ENCODE measurements around the gene ARHGEF3. TPM values are rescaled to one million over a fixed set of nuclear protein-coding genes. Genes with fewer than 3 reads are reported as not detected.
"Not testable (repeated sequence)": the region's sequence is repeated elsewhere in the genome, so short reads cannot be mapped to it uniquely, and the experiment has no call there.

The ARHGEF3 gene
- total RNA-seq, 1 donor from 2014 or later = 9.9 TPM

- DNase-seq (ENCODE audit: low spot score) = no peak
Measured at GRCh38 chr3:56737006-56737405, 64.7 kb downstream of the ARHGEF3 start.

- no peak for DNase-seq (ENCODE audit: low spot score)
Measured at GRCh38 chr3:56732109-56732508, 69.6 kb downstream of the ARHGEF3 start.

DNA sequence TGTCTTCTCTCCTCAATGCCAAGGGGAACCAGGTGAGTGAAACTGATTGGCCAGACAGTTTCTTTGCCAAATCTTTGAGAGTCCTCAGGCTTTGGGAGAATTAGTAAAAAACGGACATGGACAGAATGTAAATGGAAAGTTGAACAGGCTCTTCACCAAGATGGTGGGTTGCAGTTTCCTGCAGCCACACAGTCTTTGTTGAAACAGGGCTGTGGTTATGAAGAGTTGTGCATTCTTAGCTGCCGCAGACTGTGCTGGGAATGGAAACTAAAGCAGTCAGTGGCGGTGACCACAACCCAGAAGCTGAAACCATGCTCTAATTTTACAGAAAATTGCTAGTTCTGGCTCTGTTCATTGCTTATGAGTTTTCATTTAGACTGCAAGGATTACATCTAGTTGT lies 76.6 kb downstream of the ARHGEF3 start:
- DNase-seq (ENCODE audit: low spot score) = no peak

GRCh38 chr3:56724676-56725075 lies 77.1 kb downstream of the ARHGEF3 start:
- no peak for DNase-seq (ENCODE audit: low spot score)

GRCh38 chr3:56720849-56721248 lies 80.9 kb downstream of the ARHGEF3 start:
- no peak for DNase-seq (ENCODE audit: low spot score)

DNA sequence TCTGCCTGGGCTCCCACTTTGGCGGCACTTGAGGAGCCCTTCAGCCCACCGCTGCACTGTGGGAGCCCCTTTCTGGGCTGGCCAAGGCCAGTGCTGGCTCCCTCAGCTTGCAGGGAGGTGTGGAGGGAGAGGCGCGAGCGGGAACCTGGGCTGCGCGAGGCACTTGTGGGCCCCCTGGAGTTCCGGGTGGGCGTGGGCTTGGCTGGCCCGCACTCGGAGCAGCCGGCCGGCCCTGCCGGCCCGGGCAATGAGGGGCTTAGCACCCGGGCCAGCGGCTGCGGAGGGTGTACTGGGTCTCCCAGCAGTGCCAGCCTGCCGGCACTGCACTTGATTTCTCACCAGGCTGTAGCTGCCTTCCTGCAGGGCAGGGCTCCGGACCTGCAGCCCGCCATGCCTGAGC lies 82.9 kb downstream of the ARHGEF3 start:
- not testable (repeated sequence) for DNase-seq (ENCODE audit: low spot score)

DNA sequence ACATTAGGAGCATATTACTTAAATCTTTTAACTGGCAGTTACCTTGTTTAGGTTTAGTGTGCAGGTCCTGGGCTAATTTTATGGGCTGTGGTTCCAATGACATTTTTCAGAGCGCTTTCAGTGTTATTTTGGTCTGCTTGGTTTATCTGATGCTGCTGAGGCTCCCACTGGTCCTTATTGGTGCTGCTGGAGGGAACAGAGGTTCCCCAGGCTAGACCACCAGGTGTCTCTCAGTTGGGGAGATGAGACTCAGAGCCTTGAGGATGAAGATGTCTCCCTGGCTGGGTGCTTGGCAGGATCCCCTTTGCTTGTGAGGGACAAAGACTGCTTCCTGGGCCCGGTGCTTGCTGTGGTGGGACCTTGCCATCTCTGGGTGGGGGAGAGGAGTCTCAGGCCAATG lies 90.4 kb downstream of the ARHGEF3 start:
- DNase-seq (ENCODE audit: low spot score) = no peak

DNA sequence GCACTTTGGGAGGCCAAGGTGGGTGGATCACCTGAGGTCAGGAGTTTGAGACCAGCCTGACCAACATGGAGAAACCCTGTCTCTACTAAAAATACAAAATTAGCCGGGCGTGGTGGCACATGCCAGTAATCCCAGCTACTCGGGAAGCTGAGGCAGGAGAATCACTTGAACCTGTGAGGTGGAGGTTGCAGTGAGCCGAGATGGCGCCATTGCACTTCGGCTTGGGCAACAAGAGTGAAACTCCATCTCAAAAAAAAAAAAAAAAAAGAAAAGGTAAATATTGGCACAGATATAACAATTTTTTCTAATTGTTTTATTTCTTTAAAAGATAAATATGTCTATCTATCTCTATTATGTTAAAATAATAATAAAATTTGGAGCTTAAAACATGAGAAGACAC lies 94.3 kb downstream of the ARHGEF3 start:
- DNase-seq (ENCODE audit: low spot score) = not testable (repeated sequence)

- no peak for DNase-seq (ENCODE audit: low spot score)
Measured at GRCh38 chr3:56706629-56707028, 95.1 kb downstream of the ARHGEF3 start.

DNA sequence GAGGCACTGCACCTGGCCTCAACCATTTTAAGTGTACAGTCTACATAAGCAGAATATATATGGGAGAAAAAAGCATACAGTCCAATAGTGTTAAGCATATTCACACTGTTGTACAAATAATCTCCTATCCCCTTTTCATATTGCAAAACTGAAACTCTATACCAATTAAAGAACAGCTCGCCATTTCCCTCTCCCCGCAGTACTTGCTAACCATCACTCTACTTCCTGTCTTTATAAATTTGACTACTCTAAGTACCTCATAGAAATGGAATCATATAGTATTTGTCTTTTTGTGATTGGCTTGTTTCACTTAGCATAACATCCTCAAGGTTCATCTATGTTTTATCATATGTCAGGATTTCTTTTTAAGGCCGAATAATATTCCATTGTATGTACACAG lies 97.0 kb downstream of the ARHGEF3 start:
- no peak for DNase-seq (ENCODE audit: low spot score)

- DNase-seq (ENCODE audit: low spot score) = peak; percentile 81
Measured at GRCh38 chr3:56702490-56703315, 99.0 kb downstream of the ARHGEF3 start.

- DNase-seq (ENCODE audit: low spot score) = peak; percentile 61
Measured at GRCh38 chr3:56700151-56700550, 101.6 kb downstream of the ARHGEF3 start.

DNA sequence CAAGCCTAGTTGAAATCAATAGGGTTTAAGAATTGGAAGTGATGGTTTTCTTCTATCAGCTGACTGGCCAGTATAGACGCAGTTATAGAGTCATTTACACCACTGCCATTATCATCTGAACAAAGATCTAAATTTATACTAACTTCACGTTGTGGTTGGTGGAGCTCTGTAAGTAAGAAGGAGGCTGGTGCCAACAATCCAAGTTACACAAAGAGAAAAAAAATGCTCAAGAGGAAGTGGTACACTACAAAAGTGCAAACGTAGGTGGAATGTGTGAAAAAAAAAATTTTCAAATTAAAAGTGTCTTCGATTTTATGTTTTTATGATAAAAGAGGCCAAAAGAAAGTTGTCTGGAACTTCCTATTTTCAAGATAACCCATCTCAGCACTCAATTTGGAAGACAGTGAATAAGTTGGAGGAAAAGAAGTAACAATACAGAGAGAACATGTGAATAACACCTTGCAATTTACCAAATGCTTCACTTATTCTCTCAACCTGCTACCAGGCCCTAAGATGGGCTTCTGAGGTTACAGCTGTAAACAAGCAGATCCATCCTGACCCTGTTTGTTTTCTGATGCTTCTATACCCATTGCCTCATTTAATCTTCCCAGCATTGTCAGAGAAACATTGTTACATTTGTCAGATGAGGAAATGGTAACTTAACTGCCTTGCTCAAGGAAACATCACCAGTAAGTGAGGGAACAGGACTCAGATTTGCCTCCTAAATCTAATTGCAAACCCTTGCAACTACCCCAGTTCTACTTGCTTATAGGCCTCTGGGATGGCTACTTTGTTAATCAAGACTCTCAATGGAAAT lies 106.7 kb downstream of the ARHGEF3 start:
- DNase-seq (ENCODE audit: low spot score) = no peak

GRCh38 chr3:56693750-56694149 lies 108.0 kb downstream of the ARHGEF3 start:
- DNase-seq (ENCODE audit: low spot score) = no peak

DNA sequence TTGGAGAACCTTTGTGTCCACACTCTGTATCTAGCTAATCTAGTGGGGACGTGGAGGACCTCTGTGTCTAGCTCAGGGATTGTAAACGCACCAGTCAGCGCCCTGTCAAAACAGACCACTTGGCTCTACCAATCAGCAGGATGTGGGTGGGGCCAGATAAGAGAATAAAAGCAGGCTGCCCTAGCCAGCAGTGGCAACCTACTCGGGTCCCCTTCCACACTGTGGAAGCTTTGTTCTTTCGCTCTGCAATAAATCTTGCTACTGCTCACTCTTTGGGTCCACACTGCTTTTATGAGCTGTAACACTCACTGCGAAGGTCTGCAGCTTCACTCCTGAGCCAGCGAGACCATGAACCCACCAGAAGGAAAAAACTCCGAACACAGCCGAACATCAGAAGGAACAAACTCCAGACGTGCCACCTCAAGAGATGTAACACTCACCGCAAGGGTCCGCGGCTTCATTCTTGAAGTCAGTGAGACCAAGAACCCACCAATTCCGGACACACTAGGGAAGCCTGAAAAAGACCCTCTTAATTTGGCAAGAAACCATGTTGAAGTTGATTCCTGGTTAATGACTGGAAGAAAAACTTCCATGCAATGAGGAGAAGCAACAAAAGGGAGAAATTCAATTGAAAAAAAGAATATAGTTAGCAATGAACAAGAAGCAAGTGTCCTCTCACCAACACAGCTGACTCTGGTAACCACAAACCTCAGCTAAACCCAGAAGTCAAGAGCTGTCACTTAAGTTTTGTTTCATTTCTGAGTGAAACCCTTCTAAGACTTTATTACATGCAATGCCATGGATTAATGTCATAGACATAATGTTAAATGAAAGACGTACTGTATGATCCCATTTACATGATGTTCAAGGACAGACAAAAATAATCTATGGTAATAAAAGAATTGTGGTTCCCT lies 109.0 kb downstream of the ARHGEF3 start:
- not testable (repeated sequence) for DNase-seq (ENCODE audit: low spot score)

DNA sequence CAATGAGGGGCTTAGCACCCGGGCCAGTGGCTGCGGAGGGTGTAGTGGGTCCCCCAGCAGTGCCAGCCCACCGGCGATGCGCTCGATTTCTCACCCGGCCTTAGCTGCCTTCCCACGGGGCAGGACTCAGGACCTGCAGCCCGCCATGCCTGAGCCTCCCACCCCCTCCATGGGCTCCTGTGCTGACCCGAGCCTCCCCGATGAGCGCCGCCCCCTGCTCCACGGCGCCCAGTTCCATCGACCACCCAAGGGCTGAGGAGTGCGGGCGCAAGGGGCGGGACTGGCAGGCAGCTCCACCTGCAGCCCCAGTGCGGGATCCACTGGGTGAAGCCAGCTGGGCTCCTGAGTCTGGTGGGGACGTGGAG lies 109.8 kb downstream of the ARHGEF3 start:
- DNase-seq (ENCODE audit: low spot score) = not testable (repeated sequence)

DNA sequence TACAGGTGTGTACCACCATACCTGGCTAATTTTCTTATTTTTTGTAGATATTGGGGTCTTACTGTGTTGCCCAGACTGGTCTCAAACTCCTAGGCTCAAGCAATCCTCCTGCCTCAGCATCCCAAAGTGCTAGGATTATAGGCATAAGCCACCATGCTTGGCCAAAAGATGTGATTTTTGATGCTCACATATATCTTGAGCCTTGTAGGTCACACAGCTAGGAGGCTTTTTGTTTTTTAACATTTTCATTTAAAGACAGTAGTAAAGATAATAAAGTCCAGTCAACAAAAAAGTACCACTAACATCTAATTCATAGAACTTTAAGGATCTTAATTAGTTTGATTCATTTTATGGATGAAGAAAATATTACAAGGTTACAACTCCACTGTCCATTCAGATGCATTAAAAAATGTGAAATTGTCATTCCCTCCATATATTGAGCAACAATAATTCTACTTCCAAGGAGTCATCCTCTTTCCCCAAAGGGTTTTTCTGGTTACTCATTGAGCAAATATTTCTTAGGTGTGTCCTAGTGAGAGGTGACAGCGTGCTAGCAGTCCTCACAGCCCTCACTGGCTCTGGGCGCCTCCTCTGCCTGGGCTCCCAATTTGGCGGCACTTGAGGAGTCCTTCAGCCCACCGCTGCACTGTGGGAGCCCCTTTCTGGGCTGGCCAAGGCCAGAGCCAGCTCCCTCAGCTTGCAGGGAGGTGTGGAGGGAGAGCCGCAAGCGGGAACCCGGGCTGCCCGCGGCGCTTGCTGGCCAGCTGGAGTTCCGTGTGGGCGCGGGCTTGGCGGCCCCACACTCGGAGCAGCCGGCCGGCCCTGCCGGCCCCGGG lies 110.4 kb downstream of the ARHGEF3 start:
- no peak for DNase-seq (ENCODE audit: low spot score)

DNA sequence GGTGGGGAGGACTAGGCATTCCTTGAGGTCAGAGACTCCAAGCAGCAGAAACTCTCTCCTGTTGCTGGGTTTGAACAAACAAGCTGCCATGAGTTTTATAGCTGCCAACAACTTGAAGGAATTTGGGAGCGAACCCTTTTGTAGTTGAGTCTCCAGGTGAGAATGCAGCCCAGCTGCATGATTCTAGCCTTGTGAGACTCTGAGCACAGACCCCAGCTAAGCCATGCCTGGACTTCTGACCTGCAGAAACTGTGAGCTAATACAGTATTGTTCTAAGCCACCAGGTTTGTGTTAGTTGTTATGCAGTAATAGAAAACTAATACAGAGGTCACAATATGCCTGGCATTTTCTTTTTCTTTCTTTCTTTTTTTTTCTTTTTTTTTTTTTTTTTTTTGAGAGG lies 112.4 kb downstream of the ARHGEF3 start:
- DNase-seq (ENCODE audit: low spot score) = no peak

- DNase-seq (ENCODE audit: low spot score) = no peak
Measured at GRCh38 chr3:56688191-56688590, 113.6 kb downstream of the ARHGEF3 start.

DNA sequence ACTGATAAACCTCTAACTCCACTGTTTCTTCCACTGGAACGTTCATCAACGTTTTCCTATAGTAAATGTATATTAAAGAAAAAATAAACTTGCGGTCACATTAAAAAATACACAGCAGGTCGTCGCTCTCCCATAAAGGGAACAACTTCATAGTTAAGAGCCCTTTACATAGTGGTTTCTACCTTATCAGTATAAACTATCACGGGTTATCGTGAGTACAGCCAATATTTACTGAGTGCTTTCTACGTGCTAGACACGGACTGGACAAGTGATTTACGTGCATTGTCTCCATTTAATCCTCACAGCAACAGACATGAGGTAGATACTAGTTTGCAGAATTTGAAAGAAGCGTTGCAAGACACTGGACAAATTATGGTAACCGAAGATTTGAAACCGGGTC lies 117.7 kb downstream of the ARHGEF3 start:
- no peak for DNase-seq (ENCODE audit: low spot score)
